ENCODE measurements around the gene LSM11.
"Not testable (repeated sequence)": the region's sequence is repeated elsewhere in the genome, so short reads cannot be mapped to it uniquely, and the experiment has no call there.

The LSM11 gene

GRCh38 chr5:157743163-157744050, at the start of gene LSM11:
Gene LSM11 (plus strand): TSS chr5:157743712. CDS start chr5:157743751, 39 bp downstream.
- peak; percentile 64 to 78 for DNase-seq

- not testable (repeated sequence) for DNase-seq
These were observed 49.7 kb upstream of the LSM11 start for GRCh38 chr5:157693816-157694215.

GRCh38 chr5:157696154-157696553, 47.4 kb upstream of the LSM11 start:
- DNase-seq = not testable (repeated sequence)

- DNase-seq = not testable (repeated sequence)
These were observed 44.8 kb upstream of the LSM11 start for GRCh38 chr5:157698674-157699073.

- DNase-seq = no peak
These were observed 39.8 kb upstream of the LSM11 start for GRCh38 chr5:157703736-157704135.

GRCh38 chr5:157708866-157709265, 34.6 kb upstream of the LSM11 start:
- no peak for DNase-seq

GRCh38 chr5:157709346-157709745, 34.2 kb upstream of the LSM11 start:
- no peak for DNase-seq

GRCh38 chr5:157710431-157710830, 33.1 kb upstream of the LSM11 start:
- DNase-seq = no peak

- DNase-seq = no peak
These were observed 32.6 kb upstream of the LSM11 start for GRCh38 chr5:157710882-157711281.

- no peak for DNase-seq
These were observed 29.5 kb upstream of the LSM11 start for GRCh38 chr5:157713830-157714595.

- DNase-seq = no peak
These were observed 29.0 kb upstream of the LSM11 start for GRCh38 chr5:157714596-157714864.

GRCh38 chr5:157718519-157718918, 25.0 kb upstream of the LSM11 start:
- no peak for DNase-seq

- DNase-seq = no peak
These were observed 24.3 kb upstream of the LSM11 start for GRCh38 chr5:157719245-157719644.

- DNase-seq = no peak
These were observed 22.4 kb upstream of the LSM11 start for GRCh38 chr5:157721159-157721558.

GRCh38 chr5:157722895-157723294, 20.6 kb upstream of the LSM11 start:
- not testable (repeated sequence) for DNase-seq

GRCh38 chr5:157726607-157727006, 16.9 kb upstream of the LSM11 start:
- DNase-seq = not testable (repeated sequence)

- DNase-seq = not testable (repeated sequence)
These were observed 15.7 kb upstream of the LSM11 start for GRCh38 chr5:157727858-157728257.

GRCh38 chr5:157729858-157730257, 13.7 kb upstream of the LSM11 start:
- no peak for DNase-seq

GRCh38 chr5:157730900-157731271, 12.6 kb upstream of the LSM11 start:
- no peak for DNase-seq

GRCh38 chr5:157731272-157732129, 12.0 kb upstream of the LSM11 start, which contains the start of gene THG1L:
Gene THG1L (plus strand): TSS chr5:157731420. CDS start chr5:157731441, 21 bp downstream.
- peak; percentile 81 to 97 for DNase-seq

GRCh38 chr5:157732130-157732514, 11.4 kb upstream of the LSM11 start:
- DNase-seq = no peak

- DNase-seq = no peak
These were observed 10.8 kb upstream of the LSM11 start for GRCh38 chr5:157732596-157733262.

GRCh38 chr5:157734436-157734835, 9.1 kb upstream of the LSM11 start:
- DNase-seq = no peak

Data from bone marrow (tissue), 2 donors.